Peyer's patch (tissue), 4 donors: ENCODE results near the gene TAGAP.

Source experiments
- CTCF ChIP-seq, 6 experiments: fragments of 450-650 bp in 4 of 6; fragments of 200-600 bp in 2 of 6; sonication (generic) in 1 of 6; IDR thresholded peaks; one replicate each; pipeline ENCODE4 v1.5.1; 2017 to 2019; ENCODE audit warnings: antibody characterized with exemption in 6 of 6, mild to moderate bottlenecking in 3 of 6, moderate library complexity in 1 of 6
- POLR2A ChIP-seq, 2 donors: fragments of 450-650 bp; IDR thresholded peaks; one replicate each; pipeline ENCODE4 v1.5.1; 2017; ENCODE audit warnings: antibody characterized with exemption in 2 of 2, mild to moderate bottlenecking in 2 of 2, moderate library complexity in 2 of 2

GRCh38 chr6:159039885-159040258, 4.9 kb downstream of the TAGAP start:
- TF ChIP-seq CTCF (IDR thresholded peaks at IDR 0.05) = no peak
- TF ChIP-seq POLR2A (IDR thresholded peaks at IDR 0.05) = no peak
